ENCODE results near the gene TUBB2B.

TUBB2B gene

DNA sequence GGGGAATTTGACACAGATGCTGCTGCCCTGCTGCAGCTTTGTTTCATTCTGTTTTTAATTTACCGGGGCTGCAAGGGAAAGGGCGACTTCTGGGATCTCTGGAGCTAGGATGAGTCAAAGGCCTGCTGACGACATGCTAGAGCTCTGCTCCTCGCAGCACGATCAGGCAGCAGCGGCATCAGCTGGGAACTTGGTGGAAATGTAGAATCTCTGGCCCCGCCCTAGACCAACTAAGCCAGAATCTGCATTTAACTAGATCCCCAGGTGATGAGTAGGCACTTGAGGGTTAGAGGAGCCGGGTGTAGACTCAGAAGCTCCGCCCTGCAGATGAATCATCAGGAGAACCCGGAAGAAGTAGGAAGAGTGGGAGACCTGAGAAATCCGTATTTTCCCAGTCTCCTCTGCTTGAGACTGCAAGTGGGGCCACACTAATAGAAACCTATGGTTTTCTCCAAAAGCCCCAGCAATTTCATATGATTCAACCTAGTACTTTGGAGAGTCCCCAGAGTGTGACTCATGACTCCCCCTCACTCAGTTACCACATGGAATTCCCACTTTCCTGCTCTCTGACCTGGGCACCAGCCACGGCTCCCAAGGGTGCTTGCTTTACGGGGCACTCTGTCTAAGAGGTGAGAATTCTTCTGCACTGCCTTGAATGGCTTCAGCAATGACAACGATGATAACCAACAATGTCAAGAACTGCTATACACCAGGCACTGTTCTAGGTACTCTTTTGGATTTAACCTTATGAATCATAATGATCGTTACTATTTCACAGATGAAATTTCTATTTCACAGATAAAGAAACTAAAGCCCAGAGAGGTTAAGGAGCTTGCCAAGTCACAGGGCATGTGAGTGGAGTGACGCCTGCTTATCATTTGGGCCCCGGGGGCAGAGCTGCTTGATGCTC lies 18.1 kb downstream of the TUBB2B start:
- TF ChIP-seq, protein P1, sequence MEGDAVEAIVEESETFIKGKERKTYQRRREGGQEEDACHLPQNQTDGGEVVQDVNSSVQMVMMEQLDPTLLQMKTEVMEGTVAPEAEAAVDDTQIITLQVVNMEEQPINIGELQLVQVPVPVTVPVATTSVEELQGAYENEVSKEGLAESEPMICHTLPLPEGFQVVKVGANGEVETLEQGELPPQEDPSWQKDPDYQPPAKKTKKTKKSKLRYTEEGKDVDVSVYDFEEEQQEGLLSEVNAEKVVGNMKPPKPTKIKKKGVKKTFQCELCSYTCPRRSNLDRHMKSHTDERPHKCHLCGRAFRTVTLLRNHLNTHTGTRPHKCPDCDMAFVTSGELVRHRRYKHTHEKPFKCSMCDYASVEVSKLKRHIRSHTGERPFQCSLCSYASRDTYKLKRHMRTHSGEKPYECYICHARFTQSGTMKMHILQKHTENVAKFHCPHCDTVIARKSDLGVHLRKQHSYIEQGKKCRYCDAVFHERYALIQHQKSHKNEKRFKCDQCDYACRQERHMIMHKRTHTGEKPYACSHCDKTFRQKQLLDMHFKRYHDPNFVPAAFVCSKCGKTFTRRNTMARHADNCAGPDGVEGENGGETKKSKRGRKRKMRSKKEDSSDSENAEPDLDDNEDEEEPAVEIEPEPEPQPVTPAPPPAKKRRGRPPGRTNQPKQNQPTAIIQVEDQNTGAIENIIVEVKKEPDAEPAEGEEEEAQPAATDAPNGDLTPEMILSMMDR (IDR thresholded peaks at IDR 0.05; ENCODE audit: low read depth, low read length): peak; percentile 26; the same call in 1 of the 2 replicates
- Histone ChIP-seq H3K27me3 (ENCODE audit: insufficient read depth, low read depth, severe bottlenecking) (no peaks in the 10 kb centered on the region), H3K4me3 (ENCODE audit: low read depth, low read length) (peak overlapping the region; percentile 31)

DNA sequence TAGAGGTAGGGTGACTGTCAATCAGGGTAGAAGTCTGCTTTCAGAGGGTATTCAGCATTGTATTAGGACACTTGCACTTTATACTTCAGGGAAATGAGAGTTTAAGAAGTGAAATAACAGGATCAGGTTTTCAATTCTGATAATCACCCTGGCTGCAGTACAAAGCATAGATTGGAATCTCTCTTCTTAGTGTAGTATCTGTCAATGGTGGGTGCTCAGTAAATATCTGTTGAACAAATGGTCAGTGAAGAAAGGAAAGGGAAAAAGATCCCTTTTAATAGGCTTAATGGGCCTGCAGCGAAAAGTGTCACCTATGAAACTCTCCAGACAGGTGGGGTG lies 18.7 kb downstream of the TUBB2B start:
- Histone ChIP-seq H3K36me3 (no peaks in the 10 kb centered on the region), H3K4me3 (ENCODE audit: low read depth, low read length) (peak overlapping the region; percentile 31), H3K27me3 (ENCODE audit: insufficient read depth, low read depth, severe bottlenecking) (no peaks in the 10 kb centered on the region), H3K9me3 (ENCODE audit: severe bottlenecking) (no peaks in the 10 kb centered on the region), H3K27ac (no peak overlapping the region)
- TF ChIP-seq, protein P1 (IDR thresholded peaks at IDR 0.05; ENCODE audit: low read depth, low read length): no peak
- DNase-seq: no peak

More for the DNA sequence above, 18.1 kb downstream of the TUBB2B start:
- Histone ChIP-seq H3K27ac (peak overlapping the region; percentile 24), H3K9me3 (ENCODE audit: severe bottlenecking) (no peaks in the 10 kb centered on the region), H3K36me3 (no peaks in the 10 kb centered on the region)
- DNase-seq: peak; percentile 92

DNA sequence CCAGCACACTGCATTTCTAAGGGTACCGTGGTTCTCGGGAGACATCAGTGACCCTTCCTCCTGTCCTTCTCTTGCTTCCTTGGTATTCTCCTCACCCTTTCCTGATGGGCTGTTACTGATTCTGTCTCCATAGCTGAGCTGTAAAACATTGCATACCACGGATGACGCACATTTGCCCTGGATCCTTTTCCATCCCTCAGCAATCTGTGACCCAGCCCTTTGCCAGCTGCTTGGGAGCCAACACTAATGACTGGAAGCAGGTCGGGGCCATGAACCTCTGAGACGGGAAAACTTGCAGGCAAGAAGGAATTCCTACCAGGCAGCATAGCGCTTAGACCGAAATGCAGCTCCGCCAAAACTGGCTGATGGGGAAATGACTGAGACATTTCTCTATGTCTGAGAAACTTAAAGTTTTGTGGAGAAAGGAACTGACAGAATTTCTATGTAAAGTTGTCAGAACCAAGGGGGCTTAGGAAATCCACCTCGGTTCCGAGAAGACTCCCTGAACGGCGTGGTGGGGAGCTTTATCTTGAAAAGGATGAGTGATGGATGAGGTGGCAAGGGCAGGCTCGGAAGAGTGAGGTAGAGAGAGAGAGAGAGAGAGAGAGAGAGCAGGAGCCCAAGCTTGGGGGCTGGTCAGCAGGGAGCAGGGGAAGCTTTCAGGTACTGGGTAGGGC lies 19.2 kb downstream of the TUBB2B start:
- H3K27ac ChIP-seq: no peak overlapping the region
- peak overlapping the region; percentile 31; the same call in 1 of the 2 replicates for H3K4me3 ChIP-seq (ENCODE audit: low read depth, low read length)
- no peaks in the 10 kb centered on the region for H3K27me3 ChIP-seq (ENCODE audit: insufficient read depth, low read depth, severe bottlenecking)
- H3K9me3 ChIP-seq (ENCODE audit: severe bottlenecking): no peaks in the 10 kb centered on the region
- TF ChIP-seq, protein P1 (IDR thresholded peaks at IDR 0.05; ENCODE audit: low read depth, low read length): no peak
- DNase-seq: no peak
- H3K36me3 ChIP-seq: no peaks in the 10 kb centered on the region

DNA sequence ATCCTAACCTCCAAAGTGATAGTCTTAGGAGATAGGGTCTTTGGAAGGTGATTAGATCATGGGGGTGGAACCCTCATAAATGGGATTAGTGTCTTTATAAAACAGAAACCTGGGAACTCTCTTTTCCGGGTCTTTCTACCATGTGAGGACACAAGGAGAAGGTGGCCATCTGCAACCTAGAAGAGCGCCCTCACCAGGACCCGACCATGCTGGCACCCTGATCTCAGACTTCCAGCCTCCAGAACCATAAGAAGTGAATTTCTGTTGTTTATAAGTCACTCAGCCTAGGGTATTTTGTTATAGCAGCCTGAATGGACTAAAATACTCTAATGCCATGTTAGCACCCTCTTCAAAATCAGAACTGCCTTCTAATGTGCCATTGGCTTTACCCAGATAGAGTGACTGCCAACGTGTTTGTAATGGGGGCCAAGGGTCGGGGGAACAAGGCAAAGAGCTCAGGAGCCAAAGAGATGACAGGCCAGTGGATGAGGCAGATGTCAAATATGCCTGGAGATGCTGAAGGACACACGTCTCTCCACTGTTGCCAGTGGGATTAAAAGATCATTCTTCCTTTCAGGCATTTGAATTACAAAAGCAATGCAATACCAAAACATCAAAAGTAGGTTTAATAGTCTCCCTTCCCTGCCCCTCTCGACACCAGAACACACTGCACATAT lies 21.0 kb downstream of the TUBB2B start:
- H3K36me3 ChIP-seq: no peaks in the 10 kb centered on the region

DNA sequence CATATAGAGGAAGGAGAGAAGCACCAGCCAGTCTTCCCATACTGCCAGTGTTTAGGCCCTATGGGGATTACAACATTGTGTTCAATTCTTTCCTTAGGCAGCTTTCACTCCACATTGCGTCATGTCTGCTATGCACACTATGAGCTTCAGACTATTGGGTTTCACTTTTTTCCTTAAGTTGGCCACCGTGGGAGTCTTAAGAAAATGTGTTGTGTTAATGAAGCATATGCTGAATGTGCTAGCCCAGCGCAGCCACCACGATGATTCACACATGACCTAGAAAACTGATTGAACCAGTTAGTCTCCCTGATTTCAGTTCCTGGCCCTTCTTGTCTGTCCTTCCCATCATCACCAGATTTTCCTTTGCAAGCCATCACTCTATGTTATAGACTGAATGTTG lies 21.5 kb downstream of the TUBB2B start:
- TF ChIP-seq, protein P1 (IDR thresholded peaks at IDR 0.05; ENCODE audit: low read depth, low read length): no peak
- Histone ChIP-seq H3K27ac (no peak overlapping the region), H3K27me3 (ENCODE audit: insufficient read depth, low read depth, severe bottlenecking) (no peaks in the 10 kb centered on the region), H3K9me3 (ENCODE audit: severe bottlenecking) (no peaks in the 10 kb centered on the region), H3K36me3 (no peaks in the 10 kb centered on the region), H3K4me3 (ENCODE audit: low read depth, low read length) (no peak overlapping the region)
- DNase-seq: no peak

More for the DNA sequence above, 21.0 kb downstream of the TUBB2B start:
- Histone ChIP-seq H3K9me3 (ENCODE audit: severe bottlenecking) (no peaks in the 10 kb centered on the region), H3K27me3 (ENCODE audit: insufficient read depth, low read depth, severe bottlenecking) (no peaks in the 10 kb centered on the region), H3K27ac (no peak overlapping the region), H3K4me3 (ENCODE audit: low read depth, low read length) (no peak overlapping the region)
- TF ChIP-seq, protein P1 (IDR thresholded peaks at IDR 0.05; ENCODE audit: low read depth, low read length): peak; percentile 20; the same call in 1 of the 2 replicates
- no peak for DNase-seq
